HCT116 (cell line): ENCODE results near the gene CADPS2. TPM values are rescaled to one million over a fixed set of nuclear protein-coding genes. Genes with fewer than 3 reads are reported as not detected.

Experiments
- ATAC-seq: fragments of 200-7000 bp; cut with Tn5 transposase; 2 replicates; pipeline ENCODE4 v1.9.1; 2020; ENCODE audit warnings: mild to moderate bottlenecking, moderate library complexity
- BruUV-seq: library from RNA; stranded (reverse); fragments of 400-500 nt; replicated peaks from 2 replicates; lab custom pipeline; 2021; lab: Mats Ljungman, UMichigan
- CTCF ChIA-PET: fragments of 300-600 bp; sonication (Branson Sonifier 250); formaldehyde crosslinking; loops from one replicate; lab custom pipeline; 2021; ENCODE audit warnings: antibody characterized with exemption; lab: Charles Lee
- POLR2A ChIA-PET: fragments of 300-600, 350-600 bp; sonication (Branson Sonifier 250); formaldehyde crosslinking; loops from one replicate; lab custom pipeline; 2021; ENCODE audit warnings: antibody characterized with exemption; lab: Charles Lee
- RAD21 ChIA-PET, 2 experiments: fragments of 300-600 bp; sonication (Branson Sonifier 250); formaldehyde crosslinking; loops; one replicate each; lab custom pipeline; 2023; ENCODE audit warnings: low total read pairs in 2 of 2; ENCODE audit not compliant: uncharacterized antibody in 2 of 2, unreplicated experiment in 2 of 2, low non-redundant PET in 1 of 2; lab: Charles Lee
- DNase-seq: peaks from one replicate; pipeline ENCODE4 v3.0.0-alpha.2; 2010; ENCODE audit warnings: low read depth, low spot score
- H2AFZ ChIP-seq: fragments of 200-600 bp; shearing (Covaris generic), sonication (generic); 2 replicates; pipeline ENCODE4 v1.6.1; 2017; ENCODE audit warnings: low read depth, mixed run types, mixed read lengths, antibody characterized with exemption, low read length; ENCODE audit not compliant: poor library complexity, severe bottlenecking
- H3K27ac ChIP-seq: 2 replicates; pipeline ENCODE4 v1.5.1; 2012; ENCODE audit warnings: low read depth, low read length
- H3K27me3 ChIP-seq: fragments of 200-600 bp; sonication (generic); 2 replicates; pipeline ENCODE4 v1.6.1; 2016; ENCODE audit warnings: mixed run types, low read length, mixed read lengths; ENCODE audit not compliant: insufficient read depth
- H3K36me3 ChIP-seq, 2 experiments: fragments of 200-500 bp in 1 of 2; fragments of 200-600 bp in 1 of 2; sonication (Bioruptor generic) in 1 of 2; sonication (generic) in 1 of 2; 2 replicates each; pipeline versions ENCODE4 v1.5.1 to v1.6.1; 2014 to 2016; ENCODE audit warnings: low read length in 2 of 2, inconsistent platforms in 1 of 2, mixed read lengths in 1 of 2, mixed run types in 1 of 2; ENCODE audit not compliant: insufficient read depth in 2 of 2, control insufficient read depth in 1 of 2
- H3K4me1 ChIP-seq, 2 experiments: fragments of 200-600 bp in 1 of 2; sonication (generic) in 1 of 2; 2 replicates each; pipeline versions ENCODE4 v1.5.1 to v1.6.1; 2012 to 2017; ENCODE audit warnings: low read length in 2 of 2, inconsistent platforms in 1 of 2, mild to moderate bottlenecking in 1 of 2, mixed read lengths in 1 of 2, mixed run types in 1 of 2, moderate library complexity in 1 of 2; ENCODE audit not compliant: insufficient read depth in 2 of 2, control insufficient read depth in 1 of 2
- H3K4me2 ChIP-seq: fragments of 200-600 bp; sonication (generic); 2 replicates; pipeline ENCODE4 v1.6.1; 2017; ENCODE audit warnings: mixed run types, low read length, mixed read lengths
- H3K4me3 ChIP-seq, 2 experiments: fragments of 200-600 bp in 1 of 2; sonication (generic) in 1 of 2; replicated peaks in 1 of 2; 2 replicates each; pipeline ENCODE4 v1.5.1; 2011 to 2016; ENCODE audit warnings: low read length in 2 of 2, control low read depth in 1 of 2, low read depth in 1 of 2, mild to moderate bottlenecking in 1 of 2, mixed read lengths in 1 of 2, mixed run types in 1 of 2
- H3K79me2 ChIP-seq: fragments of 200-600 bp; sonication (generic); 2 replicates; pipeline ENCODE4 v1.6.1; 2017; ENCODE audit warnings: mild to moderate bottlenecking, mixed run types, low read length, moderate library complexity, mixed read lengths; ENCODE audit not compliant: insufficient read depth
- H3K9ac ChIP-seq: fragments of 200-600 bp; sonication (generic); 2 replicates; pipeline ENCODE4 v1.6.1; 2016; ENCODE audit warnings: low read length, mixed read lengths
- H3K9me2 ChIP-seq: fragments of 200-600 bp; sonication (generic), shearing (Covaris generic); 2 replicates; pipeline ENCODE4 v1.6.1; 2017; ENCODE audit warnings: mixed run types, mild to moderate bottlenecking, moderate library complexity; ENCODE audit not compliant: insufficient read depth
- H3K9me3 ChIP-seq, 2 experiments: fragments of 200-500 bp in 1 of 2; fragments of 200-600 bp in 1 of 2; sonication (Bioruptor generic) in 1 of 2; sonication (generic) in 1 of 2; 2 replicates each; pipeline ENCODE4 v1.6.1; 2014 to 2017; ENCODE audit warnings: low read length in 2 of 2, mixed read lengths in 2 of 2, inconsistent platforms in 1 of 2, low read depth in 1 of 2, mild to moderate bottlenecking in 1 of 2, mixed run types in 1 of 2, moderate library complexity in 1 of 2; ENCODE audit not compliant: control insufficient read depth in 1 of 2, insufficient read depth in 1 of 2
- H4K20me1 ChIP-seq: fragments of 200-600 bp; sonication (generic), shearing (Covaris generic); 2 replicates; pipeline ENCODE4 v1.6.1; 2017; ENCODE audit warnings: mixed run types, mild to moderate bottlenecking, moderate library complexity; ENCODE audit not compliant: insufficient read depth
- CBX3 ChIP-seq: IDR thresholded peaks from 2 replicates; pipeline ENCODE4 v1.6.1; 2012; ENCODE audit warnings: low read depth
- CEBPB ChIP-seq: IDR thresholded peaks from 2 replicates; pipeline ENCODE4 v1.6.1; 2012; ENCODE audit warnings: low read depth
- ELF1 ChIP-seq: IDR thresholded peaks from 2 replicates; pipeline ENCODE4 v1.6.1; 2012; ENCODE audit warnings: low read depth, borderline replicate concordance
- EZH2 ChIP-seq: fragments of 200-600 bp; sonication (generic); IDR thresholded peaks from 2 replicates; pipeline ENCODE4 v1.6.1; 2017; ENCODE audit warnings: antibody characterized with exemption, mixed run types
- POLR2AphosphoS5 ChIP-seq: IDR thresholded peaks from 2 replicates; pipeline ENCODE4 v1.6.1; 2011; ENCODE audit warnings: mild to moderate bottlenecking, low read depth, low read length, moderate library complexity
- RAD21 ChIP-seq: IDR thresholded peaks from 2 replicates; pipeline ENCODE4 v1.6.1; 2012; ENCODE audit warnings: low read depth, mild to moderate bottlenecking
- REST ChIP-seq: IDR thresholded peaks from 2 replicates; pipeline ENCODE4 v1.6.1; 2012; ENCODE audit warnings: low read depth
- TCF7L2 ChIP-seq: IDR thresholded peaks from 2 replicates; pipeline ENCODE4 v1.7.0; 2011; ENCODE audit warnings: borderline replicate concordance, inconsistent platforms; ENCODE audit not compliant: insufficient read depth, insufficient read length; ENCODE audit errors: extremely low read depth
- YY1 ChIP-seq: IDR thresholded peaks from 2 replicates; pipeline ENCODE4 v1.6.1; 2011; ENCODE audit warnings: low read length, low read depth, moderate library complexity, mild to moderate bottlenecking; ENCODE audit not compliant: insufficient replicate concordance; ENCODE audit errors: extremely low read depth
- ZNF274 ChIP-seq: fragments of 200-500 bp; sonication (Bioruptor generic); IDR thresholded peaks from 2 replicates; pipeline ENCODE4 v1.6.1; 2014; ENCODE audit warnings: mild to moderate bottlenecking, low read depth, low read length, inconsistent platforms
- intact Hi-C: fragments of 100-400 bp; cut with micrococcal nuclease; formaldehyde crosslinking; loops from 2 replicates; pipeline ENCODE4 v1.10.0; 2022
- total RNA-seq: library from RNA; stranded (reverse); gene quantifications from one replicate; pipeline ENCODE4 v1.2.1, GENCODE V29; 2021; ENCODE audit not compliant: unreplicated experiment

Gene CADPS2
- total RNA-seq, 1 experiment from 2014 or later, result 7.5 TPM

- RAD21 ChIA-PET, result no interaction called here
- intact Hi-C loops, result no loop called here
- H3K27me3 ChIP-seq, result no peaks in the 10 kb centered on the region
- BruUV-seq, result no TSS peak
- no peak overlapping the region for H3K4me2 ChIP-seq
- no peaks in the 10 kb centered on the region for H3K4me1 ChIP-seq
- H4K20me1 ChIP-seq, result no peaks in the 10 kb centered on the region
- no peaks in the 10 kb centered on the region for H3K79me2 ChIP-seq
- DNase-seq, result no peak
- no peak for ATAC-seq
- no peak overlapping the region for H2AFZ ChIP-seq
- no peaks in the 10 kb centered on the region for H3K36me3 ChIP-seq
- no peak overlapping the region for H3K27ac ChIP-seq
- H3K9ac ChIP-seq, result no peak overlapping the region
- no peak overlapping the region for H3K4me3 ChIP-seq
- CTCF ChIA-PET, result no interaction called here
- H3K9me3 ChIP-seq, result no peaks in the 10 kb centered on the region
- TF ChIP-seq POLR2AphosphoS5, result no peak
- no peak for TF ChIP-seq CEBPB
- TF ChIP-seq EZH2, result no peak
- TF ChIP-seq ZNF274, result no peak
- no peak for TF ChIP-seq REST
- TF ChIP-seq RAD21, result no peak
- TF ChIP-seq ELF1, result no peak
- TF ChIP-seq TCF7L2, result no peak
- no peak for TF ChIP-seq CBX3
- TF ChIP-seq YY1, result no peak
- POLR2A ChIA-PET, result no interaction called here
- H3K9me2 ChIP-seq, result no peaks in the 10 kb centered on the region
Observed at GRCh38 chr7:122770686-122771335, 115.4 kb downstream of the CADPS2 start.
